ENCODE measurements around the gene KIFBP. TPM values are rescaled to one million over a fixed set of nuclear protein-coding genes. Genes with fewer than 3 reads are reported as not detected.

The KIFBP gene
- total RNA-seq, 1 donor from 2014 or later: 26.7 TPM

DNA sequence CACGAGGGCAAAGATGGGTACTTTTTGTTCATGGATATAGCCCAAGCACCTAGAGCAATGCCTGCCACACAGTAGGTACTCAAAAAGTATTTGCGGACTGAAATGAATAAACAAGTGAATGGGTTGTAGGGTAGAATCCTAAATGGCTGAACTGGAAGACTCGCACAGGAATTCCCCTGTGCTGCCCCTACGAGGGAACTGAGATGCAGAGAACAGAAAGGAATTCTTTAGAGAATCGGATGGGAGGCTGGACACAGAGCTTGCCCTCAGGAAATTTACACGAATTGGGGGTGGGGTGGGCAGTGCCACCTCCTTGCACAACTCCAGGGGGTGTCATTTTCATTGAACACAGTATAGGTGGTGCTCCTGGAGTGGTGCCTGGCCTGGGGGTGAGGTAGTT lies 64.1 kb downstream of the KIFBP start:
- H3K36me3 Mint-ChIP-seq (ENCODE audit: insufficient read depth): no peaks in the 10 kb centered on the region
- H3K27ac Mint-ChIP-seq: no peak overlapping the region

DNA sequence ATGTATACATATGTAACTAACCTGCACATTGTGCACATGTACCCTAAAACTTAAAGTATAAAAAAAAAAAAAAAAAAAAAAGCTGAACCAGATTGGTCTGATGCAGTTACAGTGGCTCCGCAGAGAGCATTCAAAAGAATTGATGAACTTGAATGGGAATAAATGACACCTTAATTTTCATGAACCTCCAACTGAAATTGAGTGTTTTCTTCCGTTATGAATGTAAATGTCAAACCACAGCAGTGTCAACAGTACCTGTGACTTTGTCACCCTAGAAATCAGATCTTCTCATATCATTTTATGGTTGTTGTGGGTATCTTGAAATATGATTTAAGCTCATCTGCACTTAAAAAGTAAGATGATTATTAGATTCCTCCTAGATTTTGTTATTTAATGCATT lies 66.6 kb downstream of the KIFBP start:
- H3K4me1 Mint-ChIP-seq (ENCODE audit: low read depth): no peaks in the 10 kb centered on the region
- DNase-seq (ENCODE audit: low spot score, unreplicated experiment): no peak
- TF ChIP-seq, protein P1, sequence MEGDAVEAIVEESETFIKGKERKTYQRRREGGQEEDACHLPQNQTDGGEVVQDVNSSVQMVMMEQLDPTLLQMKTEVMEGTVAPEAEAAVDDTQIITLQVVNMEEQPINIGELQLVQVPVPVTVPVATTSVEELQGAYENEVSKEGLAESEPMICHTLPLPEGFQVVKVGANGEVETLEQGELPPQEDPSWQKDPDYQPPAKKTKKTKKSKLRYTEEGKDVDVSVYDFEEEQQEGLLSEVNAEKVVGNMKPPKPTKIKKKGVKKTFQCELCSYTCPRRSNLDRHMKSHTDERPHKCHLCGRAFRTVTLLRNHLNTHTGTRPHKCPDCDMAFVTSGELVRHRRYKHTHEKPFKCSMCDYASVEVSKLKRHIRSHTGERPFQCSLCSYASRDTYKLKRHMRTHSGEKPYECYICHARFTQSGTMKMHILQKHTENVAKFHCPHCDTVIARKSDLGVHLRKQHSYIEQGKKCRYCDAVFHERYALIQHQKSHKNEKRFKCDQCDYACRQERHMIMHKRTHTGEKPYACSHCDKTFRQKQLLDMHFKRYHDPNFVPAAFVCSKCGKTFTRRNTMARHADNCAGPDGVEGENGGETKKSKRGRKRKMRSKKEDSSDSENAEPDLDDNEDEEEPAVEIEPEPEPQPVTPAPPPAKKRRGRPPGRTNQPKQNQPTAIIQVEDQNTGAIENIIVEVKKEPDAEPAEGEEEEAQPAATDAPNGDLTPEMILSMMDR (IDR thresholded peaks at IDR 0.05; ENCODE audit: unreplicated experiment): no peak
- H3K27me3 Mint-ChIP-seq: peaks cover 27% of the 10 kb centered on the region
- no peak overlapping the region for H3K4me3 Mint-ChIP-seq (ENCODE audit: low read depth)
- no peaks in the 10 kb centered on the region for H3K36me3 Mint-ChIP-seq (ENCODE audit: insufficient read depth)
- H3K9me3 Mint-ChIP-seq (ENCODE audit: low read depth): no peaks in the 10 kb centered on the region
- no peak overlapping the region for H3K27ac Mint-ChIP-seq

More for the DNA sequence above, 64.1 kb downstream of the KIFBP start:
- no peaks in the 10 kb centered on the region for H3K4me1 Mint-ChIP-seq (ENCODE audit: low read depth)
- no peaks in the 10 kb centered on the region for H3K9me3 Mint-ChIP-seq (ENCODE audit: low read depth)
- H3K27me3 Mint-ChIP-seq: peaks cover 24% of the 10 kb centered on the region
- TF ChIP-seq, protein P1 (IDR thresholded peaks at IDR 0.05; ENCODE audit: unreplicated experiment): no peak
- no peak for DNase-seq (ENCODE audit: low spot score, unreplicated experiment)
- no peak overlapping the region for H3K4me3 Mint-ChIP-seq (ENCODE audit: low read depth)

DNA sequence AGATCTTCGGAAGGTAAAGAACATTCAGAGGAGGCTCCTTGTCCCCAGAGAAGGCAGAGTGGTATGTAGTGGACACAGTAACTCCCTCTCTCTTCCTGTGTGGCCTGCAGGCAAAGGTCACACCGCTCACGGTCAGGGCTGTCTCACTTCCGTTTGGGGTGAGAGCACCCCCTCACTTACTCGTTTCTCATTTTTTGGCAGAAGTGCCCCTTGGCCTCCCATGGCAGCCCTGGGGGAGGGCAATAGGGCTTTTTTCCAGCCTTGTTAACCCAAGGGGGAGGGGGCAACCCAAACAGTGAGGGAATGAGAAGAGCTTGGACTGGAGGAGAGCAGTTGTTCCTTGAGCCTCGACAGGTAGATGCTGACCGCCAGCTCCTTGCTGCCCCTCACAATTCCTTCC lies 67.5 kb downstream of the KIFBP start:
- H3K27me3 Mint-ChIP-seq: peaks cover 27% of the 10 kb centered on the region
- H3K36me3 Mint-ChIP-seq (ENCODE audit: insufficient read depth): no peaks in the 10 kb centered on the region
- DNase-seq (ENCODE audit: low spot score, unreplicated experiment): no peak
- TF ChIP-seq, protein P1 (IDR thresholded peaks at IDR 0.05; ENCODE audit: unreplicated experiment): no peak
- no peak overlapping the region for H3K27ac Mint-ChIP-seq
- no peaks in the 10 kb centered on the region for H3K4me1 Mint-ChIP-seq (ENCODE audit: low read depth)
- H3K9me3 Mint-ChIP-seq (ENCODE audit: low read depth): no peaks in the 10 kb centered on the region
- no peak overlapping the region for H3K4me3 Mint-ChIP-seq (ENCODE audit: low read depth)

DNA sequence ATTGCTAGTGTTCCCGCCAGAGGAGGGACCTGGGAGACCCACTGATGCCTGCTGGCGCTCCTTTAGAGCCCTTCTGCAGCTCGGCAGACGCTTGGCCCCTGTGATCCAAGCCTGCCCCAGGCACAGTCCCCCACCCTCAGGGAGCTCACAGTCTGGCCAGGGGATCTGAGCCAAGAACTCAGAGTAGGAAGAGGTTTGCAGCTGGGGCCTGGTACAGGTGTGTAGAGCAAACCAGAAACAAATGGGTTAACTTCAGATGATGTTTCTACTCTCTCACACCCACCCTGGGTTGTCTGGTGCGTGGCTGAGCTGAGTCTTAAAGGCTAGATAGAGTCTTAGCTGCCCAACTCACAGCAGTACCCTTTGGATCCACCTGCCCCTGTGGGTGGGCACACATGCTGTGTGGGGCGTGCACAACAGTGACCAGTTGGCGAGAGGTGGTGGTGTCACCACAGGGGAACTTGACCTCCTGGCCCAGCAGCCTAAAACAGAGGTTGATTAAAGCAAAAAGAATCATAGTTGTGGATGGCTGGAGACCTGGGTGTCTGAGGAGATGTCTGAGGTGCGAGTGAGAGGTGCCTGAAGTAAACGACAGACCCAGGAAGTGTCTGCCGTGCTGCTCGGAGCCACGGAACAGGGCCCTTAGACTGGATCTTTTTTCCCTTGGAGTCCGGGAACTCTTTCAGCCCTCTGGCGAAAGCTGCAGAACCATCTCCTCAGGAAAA lies 68.1 kb downstream of the KIFBP start:
- TF ChIP-seq, protein P1 (IDR thresholded peaks at IDR 0.05; ENCODE audit: unreplicated experiment): no peak
- Mint-ChIP-seq H3K27me3 (peaks cover 25% of the 10 kb centered on the region), H3K4me1 (ENCODE audit: low read depth) (no peaks in the 10 kb centered on the region), H3K27ac (no peak overlapping the region), H3K36me3 (ENCODE audit: insufficient read depth) (no peaks in the 10 kb centered on the region), H3K4me3 (ENCODE audit: low read depth) (no peak overlapping the region), H3K9me3 (ENCODE audit: low read depth) (no peaks in the 10 kb centered on the region)
- DNase-seq (ENCODE audit: low spot score, unreplicated experiment): no peak

DNA sequence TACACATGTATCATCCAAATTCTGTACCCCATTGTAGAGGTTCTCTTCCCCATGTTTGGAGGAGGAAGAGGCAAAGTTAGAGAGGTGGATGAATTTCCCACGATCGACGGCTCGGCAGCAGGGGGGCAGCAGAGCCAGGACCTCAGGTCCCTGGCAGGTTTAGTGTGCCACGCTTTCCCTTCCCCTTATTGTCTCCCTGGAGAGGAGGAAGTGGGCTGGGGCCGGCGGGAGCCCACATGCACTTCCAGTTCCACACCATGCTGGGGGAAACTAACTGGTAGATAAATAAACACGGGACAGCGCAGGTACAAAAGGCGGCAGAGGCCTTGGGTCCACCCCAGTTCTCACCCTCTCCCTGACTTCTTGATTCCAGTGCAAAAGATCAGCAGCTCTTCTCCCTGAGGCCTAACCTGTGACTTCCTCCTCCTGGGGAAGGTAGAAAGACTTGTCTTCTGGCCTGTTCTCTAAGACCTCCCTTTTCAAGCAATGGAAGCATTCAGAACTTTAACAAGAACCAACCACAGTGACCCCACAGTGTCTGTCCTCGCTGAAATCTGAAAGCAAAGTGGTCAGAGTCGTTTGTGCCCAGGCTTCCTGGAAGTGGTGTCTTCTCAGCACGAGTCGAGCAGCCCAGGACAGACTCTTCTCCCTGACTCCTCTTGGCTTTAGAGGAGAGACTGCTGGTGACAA lies 68.8 kb downstream of the KIFBP start:
- H3K4me3 Mint-ChIP-seq (ENCODE audit: low read depth): no peak overlapping the region

More for the DNA sequence above, 68.8 kb downstream of the KIFBP start:
- H3K36me3 Mint-ChIP-seq (ENCODE audit: insufficient read depth): no peaks in the 10 kb centered on the region
- TF ChIP-seq, protein P1 (IDR thresholded peaks at IDR 0.05; ENCODE audit: unreplicated experiment): no peak
- H3K27ac Mint-ChIP-seq: no peak overlapping the region
- peaks cover 21% of the 10 kb centered on the region for H3K27me3 Mint-ChIP-seq
- no peaks in the 10 kb centered on the region for H3K9me3 Mint-ChIP-seq (ENCODE audit: low read depth)
- DNase-seq (ENCODE audit: low spot score, unreplicated experiment): no peak
- H3K4me1 Mint-ChIP-seq (ENCODE audit: low read depth): no peaks in the 10 kb centered on the region

Measured in progenitor cell of endocrine pancreas (in vitro differentiated cells).